GM10266 (cell line): ENCODE results near the gene MAP2K6.

Source experiments
- DNase-seq: peaks from one replicate; pipeline ENCODE4 v3.0.0; 2012; ENCODE audit errors: extremely low spot score
- CTCF ChIP-seq: IDR thresholded peaks from 2 replicates; pipeline ENCODE4 v1.5.1; 2012; ENCODE audit warnings: mild to moderate bottlenecking, low read depth; ENCODE audit not compliant: control insufficient read depth, insufficient read depth; ENCODE audit errors: missing control alignments

Gene MAP2K6

DNA sequence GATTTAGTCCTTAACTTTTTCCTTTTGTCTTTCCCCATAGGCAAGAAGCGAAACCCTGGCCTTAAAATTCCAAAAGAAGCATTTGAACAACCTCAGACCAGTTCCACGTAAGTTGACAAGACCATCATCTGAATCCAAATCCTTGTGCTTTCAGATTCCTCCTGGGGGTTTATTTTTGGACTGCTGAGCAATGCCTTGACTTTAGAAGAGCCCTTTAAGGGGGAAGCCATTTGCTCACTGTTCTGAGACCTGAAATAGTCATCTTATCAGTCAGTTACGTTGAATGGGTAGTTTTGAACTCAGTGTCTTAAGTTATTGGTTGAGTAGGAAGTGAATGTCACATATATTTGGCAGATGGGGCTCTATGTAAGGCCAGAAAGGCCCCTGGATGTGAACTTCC is 91.2 kb downstream of the MAP2K6 start:
- no peak for TF ChIP-seq CTCF
- DNase-seq: no peak

DNA sequence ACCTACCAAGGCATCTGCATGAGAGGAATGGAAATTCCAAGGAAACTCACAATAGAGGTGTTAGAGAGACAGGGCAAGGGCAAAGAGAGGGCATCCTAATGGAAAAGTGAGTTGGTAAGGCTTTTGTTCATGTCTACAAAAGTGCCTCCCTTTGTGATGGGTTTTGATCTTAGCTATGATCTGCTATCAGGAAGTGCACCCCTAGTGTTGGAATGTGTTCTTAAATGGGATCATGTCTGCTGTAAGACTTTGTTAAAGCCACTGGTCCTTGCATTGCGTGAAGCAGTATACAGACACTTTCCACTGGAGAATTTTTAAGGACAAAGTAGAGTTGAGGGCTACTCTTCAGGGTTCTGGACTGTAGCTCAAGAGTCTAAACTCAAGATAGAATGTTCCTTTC is 92.0 kb downstream of the MAP2K6 start:
- TF ChIP-seq CTCF: no peak
- no peak for DNase-seq

DNA sequence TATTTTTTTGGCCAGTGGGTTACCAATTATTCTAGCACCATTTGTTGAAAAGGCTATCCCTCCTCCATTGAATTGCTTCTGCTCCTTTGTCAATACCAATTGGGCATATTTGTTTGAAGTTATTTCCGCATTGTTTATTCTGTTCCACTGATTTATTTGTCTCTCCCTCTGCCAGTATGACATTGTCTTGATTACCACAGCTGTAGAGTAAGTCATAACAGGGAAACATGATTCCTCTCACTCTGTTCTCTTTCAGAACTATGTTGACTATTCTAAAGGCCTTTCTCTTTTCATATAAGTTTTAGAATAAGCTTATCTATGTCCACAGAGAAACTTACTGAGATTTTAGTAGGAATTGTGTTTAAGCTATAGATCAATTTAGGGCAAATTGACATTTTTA is 94.3 kb downstream of the MAP2K6 start:
- no peak for DNase-seq
- TF ChIP-seq CTCF: no peak

DNA sequence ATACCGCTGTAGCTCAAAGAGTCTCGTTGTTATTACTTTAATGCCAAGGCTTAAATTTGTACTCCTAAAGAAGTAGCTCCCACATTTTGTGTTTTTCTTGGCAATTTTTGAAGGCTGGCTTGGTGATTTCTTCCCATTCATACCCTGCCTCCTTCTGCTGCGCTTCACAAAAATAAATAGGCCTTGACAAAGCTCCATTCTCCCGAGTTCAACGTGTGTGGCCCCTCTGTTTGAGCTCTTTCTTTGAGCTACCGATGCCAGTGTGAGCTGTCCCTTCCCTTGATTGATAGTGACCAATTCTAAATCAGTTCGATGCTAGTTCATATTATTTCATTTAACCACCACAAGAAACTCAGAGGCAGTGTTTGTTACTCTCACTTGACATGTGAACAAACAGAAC is 96.8 kb downstream of the MAP2K6 start:
- DNase-seq: no peak
- TF ChIP-seq CTCF: no peak

GRCh38 chr17:69512946-69513345 is 98.4 kb downstream of the MAP2K6 start:
- no peak for TF ChIP-seq CTCF

DNA sequence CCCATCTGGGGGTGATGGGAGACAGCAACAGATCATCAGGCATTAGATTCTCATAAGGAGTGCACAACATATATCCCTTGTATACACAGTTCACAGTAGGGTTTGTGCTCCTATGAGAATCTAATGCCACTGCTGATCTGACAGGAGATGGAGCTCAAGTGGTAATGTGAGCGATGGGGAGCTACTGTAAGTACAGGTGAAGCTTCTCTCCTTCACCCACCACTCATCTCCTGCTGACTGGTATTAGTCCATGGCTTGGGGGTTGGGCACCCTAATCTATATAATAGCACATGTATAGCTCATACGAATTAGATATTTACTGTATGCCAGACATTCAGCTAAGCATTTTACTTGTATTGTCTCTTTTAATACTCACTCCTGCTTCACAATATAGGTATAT is 101.7 kb downstream of the MAP2K6 start:
- DNase-seq: no peak
- TF ChIP-seq CTCF: no peak

More at GRCh38 chr17:69512946-69513345, 98.4 kb downstream of the MAP2K6 start:
- no peak for DNase-seq

GRCh38 chr17:69516911-69517310 is 102.4 kb downstream of the MAP2K6 start:
- TF ChIP-seq CTCF: no peak
- DNase-seq: peak; percentile 25

- DNase-seq: no peak
Observed at GRCh38 chr17:69518951-69519350, 104.5 kb downstream of the MAP2K6 start.

More at GRCh38 chr17:69518951-69519350, 104.5 kb downstream of the MAP2K6 start:
- no peak for TF ChIP-seq CTCF
